SK-N-SH treated with all-trans-retinoic acid at 6 μM for 48 hours (cell line): ENCODE data around the gene RAMP1.

Source experiments
- ATAC-seq: fragments of 200-7000 bp; cut with Tn5 transposase; 3 replicates; pipeline ENCODE4 v1.9.1; 2020; ENCODE audit warnings: mild to moderate bottlenecking, moderate library complexity
- ARNTL ChIP-seq: fragments of 450-650 bp; formaldehyde crosslinking; IDR thresholded peaks from 2 replicates; pipeline ENCODE4 v1.5.0; 2020; ENCODE audit warnings: low read depth, mild to moderate bottlenecking, moderate library complexity, borderline replicate concordance
- BACH2 ChIP-seq: fragments of 250-450 bp; sonication (Bioruptor Pico); IDR thresholded peaks from 2 replicates; pipeline ENCODE4 v1.9.0; 2021; ENCODE audit warnings: mild to moderate bottlenecking, borderline replicate concordance
- CSDC2 ChIP-seq: fragments of 250-450 bp; sonication (Bioruptor Pico); IDR thresholded peaks from 2 replicates; pipeline ENCODE4 v1.5.0; 2020; ENCODE audit warnings: mild to moderate bottlenecking, moderate library complexity
- ESRRG ChIP-seq: fragments of 250-450 bp; sonication (Bioruptor Pico); IDR thresholded peaks from 2 replicates; pipeline ENCODE4 v1.6.1; 2021; ENCODE audit warnings: mild to moderate bottlenecking
- GLIS3 ChIP-seq: fragments of 250-450 bp; sonication (Bioruptor Pico); IDR thresholded peaks from 2 replicates; pipeline ENCODE4 v1.5.0; 2020; ENCODE audit warnings: mild to moderate bottlenecking, moderate library complexity
- ISL1 ChIP-seq: fragments of 250-450 bp; sonication (Bioruptor Pico); IDR thresholded peaks from 2 replicates; pipeline ENCODE4 v2.1.2; 2022; ENCODE audit warnings: mild to moderate bottlenecking, moderate library complexity
- OSR1 ChIP-seq: fragments of 250-450 bp; sonication (Bioruptor Pico); IDR thresholded peaks from 2 replicates; pipeline ENCODE4 v1.8.0; 2022; ENCODE audit warnings: moderate library complexity, mild to moderate bottlenecking, inconsistent platforms
- PATZ1 ChIP-seq: fragments of 250-450 bp; sonication (Bioruptor Pico); IDR thresholded peaks from 2 replicates; pipeline ENCODE4 v1.8.0; 2020; ENCODE audit warnings: mild to moderate bottlenecking, moderate library complexity, borderline replicate concordance
- POU6F1 ChIP-seq: fragments of 250-450 bp; sonication (Bioruptor Pico); IDR thresholded peaks from 2 replicates; pipeline ENCODE4 v1.8.0; 2021; ENCODE audit warnings: low read depth, mild to moderate bottlenecking, moderate library complexity, borderline replicate concordance
- RARB ChIP-seq: fragments of 250-450 bp; sonication (Bioruptor Pico); IDR thresholded peaks from 2 replicates; pipeline ENCODE4 v1.8.0; 2021; ENCODE audit warnings: mild to moderate bottlenecking, moderate library complexity
- SNAI2 ChIP-seq: fragments of 250-450 bp; sonication (Bioruptor Pico); IDR thresholded peaks from 2 replicates; pipeline ENCODE4 v1.5.0; 2020; ENCODE audit warnings: mild to moderate bottlenecking, moderate library complexity
- TCF4 ChIP-seq: fragments of 250-450 bp; sonication (Bioruptor Pico); IDR thresholded peaks from 2 replicates; pipeline ENCODE4 v1.8.0; 2021; ENCODE audit warnings: mild to moderate bottlenecking, moderate library complexity, borderline replicate concordance
- TOX ChIP-seq: fragments of 250-450 bp; sonication (Bioruptor Pico); IDR thresholded peaks from 2 replicates; pipeline ENCODE4 v1.8.0; 2021; ENCODE audit warnings: mild to moderate bottlenecking, moderate library complexity, borderline replicate concordance
- ZC3H10 ChIP-seq: fragments of 250-450 bp; sonication (Bioruptor Pico); IDR thresholded peaks from 2 replicates; pipeline ENCODE4 v1.5.1; 2021; ENCODE audit warnings: mild to moderate bottlenecking, moderate library complexity
- ZFP30 ChIP-seq: fragments of 450-650 bp; formaldehyde crosslinking; IDR thresholded peaks from 2 replicates; pipeline ENCODE4 v1.5.0; 2022; ENCODE audit warnings: mild to moderate bottlenecking, moderate library complexity
- ZNF565 ChIP-seq: fragments of 450-650 bp; formaldehyde crosslinking; conservative IDR thresholded peaks from 2 replicates; pipeline ENCODE4 v1.5.0; 2020; ENCODE audit warnings: low read depth, mild to moderate bottlenecking, moderate library complexity
- ZNF70 ChIP-seq: fragments of 450-650 bp; formaldehyde crosslinking; IDR thresholded peaks from 2 replicates; pipeline ENCODE4 v1.5.0; 2020; ENCODE audit warnings: mild to moderate bottlenecking, moderate library complexity
- TF ChIP-seq, protein P1 (sequence below): fragments of 250-450 bp; sonication (Bioruptor Pico); IDR thresholded peaks from 2 replicates; pipeline ENCODE4 v1.5.1; 2021; ENCODE audit warnings: mild to moderate bottlenecking, moderate library complexity
- TF ChIP-seq, protein P2 (sequence below): fragments of 250-450 bp; sonication (Bioruptor Pico); IDR thresholded peaks from 2 replicates; pipeline ENCODE4 v1.5.1; 2020; ENCODE audit warnings: low read depth, mild to moderate bottlenecking, moderate library complexity
- TF ChIP-seq, protein P3 (sequence below): fragments of 250-450 bp; sonication (Bioruptor Pico); IDR thresholded peaks from 2 replicates; pipeline ENCODE4 v1.5.0; 2020; ENCODE audit warnings: mild to moderate bottlenecking, moderate library complexity

Gene RAMP1

GRCh38 chr2:237911363-237912017 lies 52.1 kb downstream of the RAMP1 start (continued):
- TF ChIP-seq POU6F1 (CRISPR knock-in tag) (no peak), BACH2 (no peak)
- TF ChIP-seq, all 23 proteins: peak for 0

- TF ChIP-seq BACH2 (no peak), ESRRG (CRISPR knock-in tag) (no peak), ZFP30 (CRISPR knock-in tag) (no peak), ARNTL (CRISPR knock-in tag) (no peak), CSDC2 (no peak), ISL1 (no peak), TOX (CRISPR knock-in tag) (no peak), SNAI2 (no peak), POU6F1 (CRISPR knock-in tag) (no peak), TCF4 (CRISPR knock-in tag) (no peak), ZNF565 (no peak), ZC3H10 (CRISPR knock-in tag) (no peak), OSR1 (no peak), GLIS3 (CRISPR knock-in tag) (no peak), RARB (CRISPR knock-in tag) (no peak), ZNF70 (no peak), PATZ1 (no peak)
- TF ChIP-seq, protein P1, sequence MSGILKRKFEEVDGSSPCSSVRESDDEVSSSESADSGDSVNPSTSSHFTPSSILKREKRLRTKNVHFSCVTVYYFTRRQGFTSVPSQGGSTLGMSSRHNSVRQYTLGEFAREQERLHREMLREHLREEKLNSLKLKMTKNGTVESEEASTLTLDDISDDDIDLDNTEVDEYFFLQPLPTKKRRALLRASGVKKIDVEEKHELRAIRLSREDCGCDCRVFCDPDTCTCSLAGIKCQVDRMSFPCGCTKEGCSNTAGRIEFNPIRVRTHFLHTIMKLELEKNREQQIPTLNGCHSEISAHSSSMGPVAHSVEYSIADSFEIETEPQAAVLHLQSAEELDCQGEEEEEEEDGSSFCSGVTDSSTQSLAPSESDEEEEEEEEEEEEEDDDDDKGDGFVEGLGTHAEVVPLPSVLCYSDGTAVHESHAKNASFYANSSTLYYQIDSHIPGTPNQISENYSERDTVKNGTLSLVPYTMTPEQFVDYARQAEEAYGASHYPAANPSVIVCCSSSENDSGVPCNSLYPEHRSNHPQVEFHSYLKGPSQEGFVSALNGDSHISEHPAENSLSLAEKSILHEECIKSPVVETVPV (CRISPR knock-in tag), result no peak
- TF ChIP-seq, protein P2, sequence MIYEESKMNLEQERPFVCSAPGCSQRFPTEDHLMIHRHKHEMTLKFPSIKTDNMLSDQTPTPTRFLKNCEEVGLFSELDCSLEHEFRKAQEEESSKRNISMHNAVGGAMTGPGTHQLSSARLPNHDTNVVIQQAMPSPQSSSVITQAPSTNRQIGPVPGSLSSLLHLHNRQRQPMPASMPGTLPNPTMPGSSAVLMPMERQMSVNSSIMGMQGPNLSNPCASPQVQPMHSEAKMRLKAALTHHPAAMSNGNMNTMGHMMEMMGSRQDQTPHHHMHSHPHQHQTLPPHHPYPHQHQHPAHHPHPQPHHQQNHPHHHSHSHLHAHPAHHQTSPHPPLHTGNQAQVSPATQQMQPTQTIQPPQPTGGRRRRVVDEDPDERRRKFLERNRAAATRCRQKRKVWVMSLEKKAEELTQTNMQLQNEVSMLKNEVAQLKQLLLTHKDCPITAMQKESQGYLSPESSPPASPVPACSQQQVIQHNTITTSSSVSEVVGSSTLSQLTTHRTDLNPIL (CRISPR knock-in tag), result no peak
- TF ChIP-seq, protein P3, sequence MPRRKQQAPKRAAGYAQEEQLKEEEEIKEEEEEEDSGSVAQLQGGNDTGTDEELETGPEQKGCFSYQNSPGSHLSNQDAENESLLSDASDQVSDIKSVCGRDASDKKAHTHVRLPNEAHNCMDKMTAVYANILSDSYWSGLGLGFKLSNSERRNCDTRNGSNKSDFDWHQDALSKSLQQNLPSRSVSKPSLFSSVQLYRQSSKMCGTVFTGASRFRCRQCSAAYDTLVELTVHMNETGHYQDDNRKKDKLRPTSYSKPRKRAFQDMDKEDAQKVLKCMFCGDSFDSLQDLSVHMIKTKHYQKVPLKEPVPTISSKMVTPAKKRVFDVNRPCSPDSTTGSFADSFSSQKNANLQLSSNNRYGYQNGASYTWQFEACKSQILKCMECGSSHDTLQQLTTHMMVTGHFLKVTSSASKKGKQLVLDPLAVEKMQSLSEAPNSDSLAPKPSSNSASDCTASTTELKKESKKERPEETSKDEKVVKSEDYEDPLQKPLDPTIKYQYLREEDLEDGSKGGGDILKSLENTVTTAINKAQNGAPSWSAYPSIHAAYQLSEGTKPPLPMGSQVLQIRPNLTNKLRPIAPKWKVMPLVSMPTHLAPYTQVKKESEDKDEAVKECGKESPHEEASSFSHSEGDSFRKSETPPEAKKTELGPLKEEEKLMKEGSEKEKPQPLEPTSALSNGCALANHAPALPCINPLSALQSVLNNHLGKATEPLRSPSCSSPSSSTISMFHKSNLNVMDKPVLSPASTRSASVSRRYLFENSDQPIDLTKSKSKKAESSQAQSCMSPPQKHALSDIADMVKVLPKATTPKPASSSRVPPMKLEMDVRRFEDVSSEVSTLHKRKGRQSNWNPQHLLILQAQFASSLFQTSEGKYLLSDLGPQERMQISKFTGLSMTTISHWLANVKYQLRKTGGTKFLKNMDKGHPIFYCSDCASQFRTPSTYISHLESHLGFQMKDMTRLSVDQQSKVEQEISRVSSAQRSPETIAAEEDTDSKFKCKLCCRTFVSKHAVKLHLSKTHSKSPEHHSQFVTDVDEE (CRISPR knock-in tag), result no peak
- no peak for ATAC-seq
Measured at GRCh38 chr2:237912271-237913192, 53.1 kb downstream of the RAMP1 start.
